ENCODE results near the gene LYAR. TPM values are rescaled to one million over a fixed set of nuclear protein-coding genes. Genes with fewer than 3 reads are reported as not detected.

Gene LYAR
- total RNA-seq (2021; fragmentation: NEBNext Ultra II Directional; extraction: Animal tissue kit (Norgen Biotek cat#: 25700)): 10 to 100 TPM; 11.9 to 19.3 (median 15.7) TPM
- long read RNA-seq, transcript LYAR-201 (10 exons, 1,569 nt): major isoform, 5 of 21 reads
- long read RNA-seq, partial matches to known transcripts: 14 of 21 reads
- long read RNA-seq, other reads (novel, unspliced or antisense): 2 of 21 reads

GRCh38 chr4:4289941-4290850 is at the start of gene LYAR, which contains the start of gene ZBTB49:
Gene LYAR, minus strand, starts transcription at chr4:4290154. Its CDS starts 6,412 bp downstream, at chr4:4283742.
Gene ZBTB49, plus strand, starts transcription at chr4:4290251. Its CDS starts 9,695 bp downstream, at chr4:4299946.
- Mint-ChIP-seq H3K4me3 (peak within 1 kb of the TSS; percentile 98), H3K4me1 (ENCODE audit: low read depth) (peaks cover 35% of the 10 kb centered on the region), H3K36me3 (ENCODE audit: low read depth) (no peaks in the 10 kb centered on the region; the same call in 1 of the 2 replicates), H3K9me3 (no peaks in the 10 kb centered on the region), H3K27ac (peak within 1 kb of the TSS; percentile 81), H3K27me3 (ENCODE audit: insufficient read depth) (no peaks in the 10 kb centered on the region)
- no peak for TF ChIP-seq CTCF (IDR thresholded peaks at IDR 0.05)
- peak; percentile 90 for DNase-seq

- Mint-ChIP-seq H3K36me3 (ENCODE audit: low read depth) (no peaks in the 10 kb centered on the region), H3K9me3 (no peaks in the 10 kb centered on the region), H3K4me3 (no peak overlapping the region), H3K27me3 (ENCODE audit: insufficient read depth) (peaks cover 36% of the 10 kb centered on the region), H3K27ac (no peak overlapping the region), H3K4me1 (ENCODE audit: low read depth) (no peaks in the 10 kb centered on the region)
- no peak for TF ChIP-seq CTCF (IDR thresholded peaks at IDR 0.05)
- no peak for DNase-seq
These were observed 49.6 kb upstream of the LYAR start for GRCh38 chr4:4339504-4340085.

- no peak for DNase-seq
- Mint-ChIP-seq H3K9me3 (no peaks in the 10 kb centered on the region), H3K27ac (no peak overlapping the region), H3K36me3 (ENCODE audit: low read depth) (no peaks in the 10 kb centered on the region), H3K27me3 (ENCODE audit: insufficient read depth) (peaks cover 29% of the 10 kb centered on the region), H3K4me3 (no peak overlapping the region), H3K4me1 (ENCODE audit: low read depth) (no peaks in the 10 kb centered on the region)
- TF ChIP-seq CTCF (IDR thresholded peaks at IDR 0.05): no peak
These were observed 48.5 kb upstream of the LYAR start for GRCh38 chr4:4338210-4339001.

GRCh38 chr4:4334798-4335520 is 45.0 kb upstream of the LYAR start:
- no peaks in the 10 kb centered on the region for H3K4me1 Mint-ChIP-seq (ENCODE audit: low read depth)
- no peak overlapping the region for H3K4me3 Mint-ChIP-seq
- H3K9me3 Mint-ChIP-seq: no peaks in the 10 kb centered on the region
- peak; percentile 87 for TF ChIP-seq CTCF (IDR thresholded peaks at IDR 0.05)
- H3K27me3 Mint-ChIP-seq (ENCODE audit: insufficient read depth): peaks cover 26% of the 10 kb centered on the region
- H3K27ac Mint-ChIP-seq: no peak overlapping the region
- peak; percentile 31 for DNase-seq
- no peaks in the 10 kb centered on the region; the same call in 1 of the 2 replicates for H3K36me3 Mint-ChIP-seq (ENCODE audit: low read depth)

Measured in HFFc6 (cell line).